Spleen (tissue), 7 donors: ENCODE measurements around the gene MORN3.
"Not testable (repeated sequence)": the region's sequence is repeated elsewhere in the genome, so short reads cannot be mapped to it uniquely, and the experiment has no call there.

ENCODE experiments used
- CTCF ChIP-seq, 11 experiments: fragments of 200-600 bp in 7 of 11; fragments of 450-650 bp in 4 of 11; sonication (generic) in 4 of 11; IDR thresholded peaks in 8 of 11; conservative IDR thresholded peaks in 3 of 11; 1 replicate in 7 of 11; 2 replicates in 4 of 11; pipeline versions ENCODE4 v1.4.0 to v1.8.0; 2016 to 2021; ENCODE audit warnings: antibody characterized with exemption in 11 of 11, inconsistent platforms in 4 of 11, mild to moderate bottlenecking in 1 of 11
- POLR2A ChIP-seq, 3 donors: fragments of 450-650 bp; IDR thresholded peaks; one replicate each; pipeline ENCODE4 v1.5.1; 2017; ENCODE audit warnings: antibody characterized with exemption in 3 of 3, mild to moderate bottlenecking in 1 of 3
- donor health status: DM: no; HTN: no; CAD: no; lungs with moderate emphysema.
- donor health status: DM: no; HTN: no; CAD: no.
- donor health status: DM: no; HTN: no; CAD: no.

- not testable (repeated sequence) for TF ChIP-seq CTCF (IDR thresholded peaks at IDR 0.05 in 8 of 11, conservative IDR thresholded peaks at IDR 0.05 in 3 of 11); POLR2A (IDR thresholded peaks at IDR 0.05)
Measured at GRCh38 chr12:121692744-121693143, 23.3 kb upstream of the MORN3 start.
